GM18909 (cell line): ENCODE data around the gene MAJIN.

Source experiments
- ATAC-seq: cut with Tn5 transposase; IDR thresholded peaks from one replicate; pipeline ENCODE4 v1.9.1; 2021; ENCODE audit warnings: mild to moderate bottlenecking; ENCODE audit not compliant: unreplicated experiment, poor library complexity

MAJIN gene

DNA sequence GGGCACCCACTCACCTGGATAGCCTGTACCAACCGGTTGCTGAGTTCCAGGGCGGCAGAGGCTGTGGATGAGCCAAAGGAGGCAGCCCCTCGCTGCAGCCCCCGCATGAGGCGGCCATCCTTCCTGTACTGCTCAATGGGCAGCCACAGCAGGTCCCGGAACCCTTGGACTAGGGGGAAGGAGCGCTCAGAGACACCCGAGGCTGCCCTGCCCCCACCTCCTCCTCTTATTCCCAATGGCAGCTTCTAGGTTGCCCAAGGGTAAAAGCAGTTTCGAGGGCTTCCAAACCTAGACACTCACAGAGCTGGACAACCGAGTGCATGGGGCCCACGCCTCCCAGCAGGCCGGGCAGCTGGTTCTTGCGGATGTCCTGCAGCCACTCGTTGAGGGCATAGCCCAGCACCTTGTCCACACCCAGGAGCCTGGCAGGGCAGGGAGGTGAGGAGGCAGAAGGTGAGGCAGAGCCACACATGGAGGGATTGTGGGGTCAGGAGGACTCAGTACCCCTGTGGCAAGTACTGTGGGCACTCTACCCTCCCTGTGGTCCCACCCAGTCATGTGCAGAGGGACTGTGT, 75.4 kb downstream of the MAJIN start:
- ATAC-seq = no peak

DNA sequence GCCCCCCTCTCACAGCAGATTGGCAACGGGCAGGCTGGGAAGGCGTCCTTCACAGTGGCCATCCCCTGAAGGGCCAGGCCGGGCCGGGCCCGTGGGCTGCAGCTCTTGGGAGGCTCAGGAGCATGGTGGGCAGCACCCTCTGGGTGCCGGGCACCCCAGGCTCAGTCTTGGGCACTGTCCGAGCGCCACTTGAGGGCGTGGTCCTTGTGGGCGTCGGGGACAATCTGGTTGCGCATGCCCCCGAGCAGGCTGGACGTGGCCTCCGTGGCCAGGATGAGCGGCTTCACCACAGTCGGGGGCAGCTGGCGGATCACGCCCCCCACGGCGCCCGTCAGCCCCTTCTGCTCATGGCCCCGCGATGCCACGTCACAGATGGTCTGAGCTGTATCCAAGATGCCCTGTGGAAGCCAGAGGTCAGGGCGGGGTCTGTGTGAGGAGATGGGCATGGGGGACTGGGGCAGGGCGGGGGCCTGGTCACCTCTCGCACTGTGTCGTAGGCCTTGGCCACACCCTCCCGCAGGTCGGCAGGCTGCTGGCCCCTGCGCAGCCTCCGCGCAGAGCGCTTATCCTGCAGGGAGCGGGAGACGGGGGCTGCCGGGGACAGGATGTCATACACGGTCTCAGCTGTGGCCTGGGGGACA, 77.0 kb downstream of the MAJIN start:
- no peak for ATAC-seq

DNA sequence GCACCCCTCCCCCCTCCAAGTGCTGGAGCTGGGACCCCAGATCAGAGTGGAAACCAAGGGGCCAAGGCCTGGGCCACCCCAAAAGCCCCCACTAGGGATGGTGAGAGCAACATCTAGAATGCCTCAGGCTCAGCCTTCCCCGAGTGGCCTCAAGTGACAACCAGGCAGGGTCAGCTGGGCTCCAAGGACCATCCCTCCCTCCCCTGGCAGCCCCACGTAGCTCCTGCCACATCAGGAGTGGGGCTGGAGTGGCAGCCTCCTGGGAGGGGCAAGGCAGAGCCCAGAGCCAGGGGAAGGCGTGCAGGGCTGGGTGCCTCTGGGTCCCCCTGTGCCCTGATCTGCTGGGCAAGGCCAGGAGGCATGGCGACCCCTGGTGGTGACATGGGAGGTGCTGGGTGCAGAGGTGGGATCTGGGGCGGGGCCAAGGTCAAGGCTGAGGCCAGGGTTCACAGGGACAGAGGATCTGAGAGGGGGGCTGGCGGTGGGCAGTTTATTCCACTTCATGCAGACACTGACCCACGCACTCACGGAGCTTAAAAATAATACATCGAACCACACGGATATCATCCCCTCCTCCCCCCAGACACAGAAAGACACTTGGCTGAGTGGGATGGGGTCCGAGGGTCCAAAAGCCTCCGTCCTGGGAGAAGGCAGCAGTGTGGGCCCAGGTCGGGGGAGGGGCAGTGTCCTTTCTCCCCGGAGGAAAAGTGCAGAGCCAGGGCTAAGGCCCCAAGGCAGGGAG, 77.7 kb downstream of the MAJIN start:
- ATAC-seq = peak; percentile 69

DNA sequence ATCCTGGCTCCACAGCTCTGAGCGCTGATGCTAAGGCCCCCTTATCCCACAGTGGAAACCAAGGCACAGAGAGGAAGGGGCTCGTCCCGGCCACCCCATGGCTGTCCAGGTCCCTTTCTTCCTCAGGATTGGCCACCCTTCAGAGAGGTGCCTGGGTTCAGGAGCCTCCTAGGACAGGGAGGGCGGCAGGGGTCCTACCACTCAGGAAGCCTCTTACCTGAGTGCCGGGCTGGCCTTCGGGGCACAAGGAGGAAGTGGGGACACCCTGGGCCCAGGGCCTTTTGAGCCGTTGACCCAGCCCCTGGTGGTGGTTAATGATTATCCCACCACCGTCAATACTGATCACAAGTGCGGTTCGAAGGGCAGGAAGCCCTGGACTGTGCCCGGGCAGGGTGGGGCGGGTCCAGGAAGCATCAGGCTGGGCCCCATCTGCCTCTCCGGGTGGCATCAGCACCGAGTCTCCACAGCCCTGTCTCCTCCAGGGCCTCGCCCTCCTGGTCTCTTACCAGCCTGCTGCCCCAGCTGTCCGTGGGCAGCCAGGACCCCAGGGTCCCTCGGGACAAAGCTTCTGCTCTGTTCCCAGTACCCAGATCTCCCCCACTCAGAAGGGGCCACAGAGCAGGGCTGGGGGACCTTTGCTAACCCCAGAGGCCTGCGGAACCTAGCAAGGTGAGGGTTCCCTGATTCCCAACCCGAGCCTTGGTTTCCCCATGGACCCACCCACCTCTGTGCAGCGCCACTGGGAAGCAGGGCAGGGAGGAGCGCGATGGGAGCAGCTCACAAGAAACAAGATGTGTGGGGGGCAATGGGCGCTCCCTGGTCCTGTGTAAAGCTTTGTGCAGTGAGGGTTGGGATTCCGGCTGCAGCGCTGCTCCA, 78.5 kb downstream of the MAJIN start:
- ATAC-seq = no peak

DNA sequence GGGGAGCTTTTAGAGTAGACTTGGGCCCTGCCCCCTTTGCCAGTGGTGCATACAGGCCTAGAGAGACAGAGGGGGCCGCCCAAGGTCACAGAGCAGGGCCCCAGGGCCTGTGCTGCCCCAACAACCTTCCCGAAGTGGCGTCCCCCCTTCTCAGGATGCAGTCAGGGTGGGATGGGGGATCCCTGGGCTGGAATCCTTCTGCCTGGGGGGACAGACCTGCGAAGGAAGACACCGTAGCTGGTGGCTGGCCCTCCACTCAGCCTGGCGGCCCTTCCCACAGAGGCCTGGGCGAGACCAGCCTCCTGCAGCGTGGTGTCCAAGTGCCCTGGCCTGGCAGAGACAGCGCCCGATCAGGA, 79.1 kb downstream of the MAJIN start:
- no peak for ATAC-seq

DNA sequence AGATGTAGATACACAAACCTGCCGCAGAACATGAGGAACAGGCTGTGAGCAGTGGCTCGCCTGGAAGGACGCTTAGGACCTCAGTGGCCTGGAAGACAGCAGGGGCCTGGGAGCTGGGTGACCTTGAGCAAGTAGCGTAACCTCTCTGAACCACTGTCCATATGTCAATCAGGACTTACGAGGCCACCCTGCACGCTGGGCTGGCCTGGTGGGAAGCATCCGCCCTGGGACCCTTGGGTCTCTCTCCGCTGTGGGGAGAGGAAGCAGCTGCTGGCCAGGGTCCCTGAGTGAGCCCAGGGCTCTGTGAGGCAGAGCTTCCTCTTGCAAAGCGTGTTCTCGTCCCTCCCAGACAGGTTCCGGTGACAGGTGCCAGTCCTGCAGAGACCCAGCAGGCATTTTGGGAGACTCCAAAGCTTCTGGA, 79.5 kb downstream of the MAJIN start:
- no peak for ATAC-seq

DNA sequence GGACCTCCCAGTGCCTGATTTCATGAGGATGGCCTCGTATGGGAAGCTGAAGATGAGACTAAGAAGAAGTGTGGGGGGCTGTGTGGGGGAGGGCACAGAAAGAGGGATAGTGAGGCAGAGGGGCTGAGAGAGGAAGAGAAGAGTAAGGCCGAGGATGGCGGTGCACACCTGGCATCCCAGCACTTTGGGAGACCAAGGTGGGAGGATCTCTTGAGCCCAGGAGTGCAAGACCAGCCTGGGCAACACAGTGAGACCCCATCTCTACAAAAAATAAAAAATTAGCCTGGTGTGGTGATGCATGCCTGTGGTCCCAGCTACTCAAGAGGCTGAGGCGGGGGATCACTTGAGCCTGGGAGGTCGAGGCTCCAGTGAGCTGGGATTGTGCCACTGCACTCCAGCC, 80.0 kb downstream of the MAJIN start:
- ATAC-seq = no peak

DNA sequence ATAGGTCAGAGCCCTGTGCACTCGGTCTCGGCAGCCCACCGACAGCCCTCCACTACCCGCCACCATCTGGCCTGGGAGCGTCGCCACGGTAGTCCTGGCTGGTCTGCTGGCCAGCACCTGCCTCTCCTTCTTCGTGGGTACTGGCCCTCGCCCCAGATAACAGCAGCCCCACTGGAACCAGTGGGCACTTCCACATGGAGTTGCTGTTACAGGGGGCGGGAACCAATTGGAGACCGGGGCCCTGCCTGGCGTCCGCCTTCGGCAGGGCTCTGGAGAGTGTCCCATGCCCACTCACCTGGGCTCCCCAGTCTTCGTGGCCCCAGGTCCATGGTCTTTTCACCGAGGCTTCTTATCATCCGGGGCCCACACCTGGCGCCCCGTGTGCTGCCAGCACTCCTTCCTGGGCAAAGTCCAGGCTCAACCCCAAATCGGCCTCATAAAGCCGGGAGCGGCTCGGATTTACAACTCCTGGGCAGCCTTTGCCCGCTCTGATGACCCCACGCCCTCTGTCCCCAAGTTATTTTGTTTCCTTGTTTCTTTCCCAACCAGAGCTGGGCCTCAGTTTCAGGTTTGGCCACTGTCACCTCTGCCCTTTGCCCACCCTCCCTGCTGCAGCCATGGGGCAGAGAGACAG, 80.6 kb downstream of the MAJIN start:
- no peak for ATAC-seq

DNA sequence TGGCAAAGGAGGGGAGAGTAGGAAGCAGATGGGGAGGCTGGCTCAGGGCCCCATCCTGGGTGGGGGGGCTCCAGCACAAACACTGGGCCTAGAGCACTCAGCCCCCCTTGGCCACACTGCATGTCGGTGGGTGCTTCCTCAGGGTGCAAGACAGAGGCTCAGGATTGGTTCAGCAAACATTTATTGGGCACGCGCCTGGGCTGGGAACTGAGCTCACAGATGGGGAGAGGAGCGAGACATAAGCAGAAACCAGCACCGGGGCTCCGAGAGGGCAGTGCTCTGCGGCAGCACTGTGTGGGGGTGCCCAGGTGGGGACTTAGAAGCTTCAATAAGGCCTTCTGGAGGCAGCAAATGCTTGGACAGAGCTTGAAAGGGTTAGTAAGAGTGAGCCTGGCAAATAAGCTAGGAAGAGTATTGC, 81.4 kb downstream of the MAJIN start:
- no peak for ATAC-seq

DNA sequence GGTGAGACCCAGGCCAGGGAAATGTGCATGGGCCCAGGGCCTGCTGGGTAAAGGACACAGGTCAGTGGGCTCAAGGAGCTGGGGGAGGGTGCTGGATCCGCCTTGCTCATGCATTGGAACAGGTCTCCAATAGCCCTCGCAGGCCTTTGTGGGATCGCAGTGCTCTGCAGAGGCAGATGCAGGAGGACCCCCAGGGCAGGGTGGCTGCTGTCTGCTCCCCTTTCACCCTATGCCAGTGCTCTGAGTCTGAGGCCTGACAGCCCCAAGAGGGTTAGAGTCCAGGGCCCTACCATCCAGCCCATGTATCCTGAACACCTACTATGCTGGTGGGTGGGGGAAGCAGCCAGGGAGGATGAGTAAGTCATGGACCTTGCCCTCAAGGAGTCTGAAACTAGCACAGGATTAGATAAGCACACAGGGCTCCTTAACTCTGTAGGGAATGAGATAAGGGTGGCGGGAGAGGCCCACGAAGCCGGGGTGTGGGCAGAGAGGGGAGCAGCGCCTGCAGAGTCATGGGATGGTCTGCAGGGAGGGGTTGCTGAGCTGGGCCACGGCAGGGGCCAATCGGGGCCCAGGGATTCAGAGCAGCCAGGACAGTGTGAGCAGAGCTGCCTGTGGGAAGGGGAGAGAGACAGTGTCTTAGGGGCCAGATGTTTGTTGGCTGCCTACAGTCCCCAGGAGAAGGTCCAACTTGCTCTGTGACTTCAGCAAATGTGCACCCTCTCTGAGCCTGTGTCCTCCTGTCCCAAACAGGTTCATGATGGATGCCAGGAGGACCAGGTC, 83.0 kb downstream of the MAJIN start:
- ATAC-seq = no peak

DNA sequence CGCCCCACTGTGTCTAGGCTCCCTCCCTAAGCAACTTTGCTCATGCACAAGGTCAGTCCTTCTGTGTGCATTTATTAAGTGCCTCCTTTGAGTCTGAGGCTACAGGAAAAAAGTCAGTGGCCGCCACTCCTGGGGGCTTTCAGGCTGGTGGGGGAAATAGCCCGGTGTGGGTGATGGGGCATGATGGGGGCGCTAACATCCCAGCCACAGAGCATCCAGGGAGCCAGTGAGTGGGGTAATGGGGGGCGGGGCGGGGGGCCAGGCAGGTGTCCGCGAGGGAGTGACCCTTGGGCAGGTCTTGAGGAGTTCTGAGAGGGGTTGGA, 83.5 kb downstream of the MAJIN start:
- ATAC-seq = no peak
